ENCODE data around the gene PDIA6.
"Not testable (repeated sequence)": the region's sequence is repeated elsewhere in the genome, so short reads cannot be mapped to it uniquely, and the experiment has no call there.

PDIA6 gene

GRCh38 chr2:10806543-10806942 is 6.0 kb downstream of the PDIA6 start:
- no peak for DNase-seq

GRCh38 chr2:10805990-10806389 is 6.6 kb downstream of the PDIA6 start:
- not testable (repeated sequence) for DNase-seq

- DNase-seq: no peak
Measured at GRCh38 chr2:10802657-10803056, 9.9 kb downstream of the PDIA6 start.

- no peak for DNase-seq
Measured at GRCh38 chr2:10800163-10800562, 12.4 kb downstream of the PDIA6 start.

GRCh38 chr2:10798783-10799182 is 13.8 kb downstream of the PDIA6 start:
- DNase-seq: no peak

GRCh38 chr2:10796703-10797102 is 15.9 kb downstream of the PDIA6 start:
- DNase-seq: no peak

GRCh38 chr2:10795508-10796046 is 17.0 kb downstream of the PDIA6 start:
- DNase-seq: no peak

GRCh38 chr2:10794876-10795275 is 17.7 kb downstream of the PDIA6 start:
- DNase-seq: no peak

GRCh38 chr2:10793816-10794215 is 18.8 kb downstream of the PDIA6 start:
- no peak for DNase-seq

- DNase-seq: no peak
Measured at GRCh38 chr2:10792660-10793400, 19.8 kb downstream of the PDIA6 start.

- DNase-seq: no peak
Measured at GRCh38 chr2:10792001-10792634, 20.5 kb downstream of the PDIA6 start.

GRCh38 chr2:10790228-10790973 is 22.2 kb downstream of the PDIA6 start:
- DNase-seq: no peak

GRCh38 chr2:10788855-10789254 is 23.7 kb downstream of the PDIA6 start:
- no peak for DNase-seq

GRCh38 chr2:10787176-10787968 is 25.2 kb downstream of the PDIA6 start:
- DNase-seq: no peak

GRCh38 chr2:10786240-10786982 is 26.2 kb downstream of the PDIA6 start:
- DNase-seq: no peak

GRCh38 chr2:10785260-10785659 is 27.3 kb downstream of the PDIA6 start:
- no peak for DNase-seq

- no peak for DNase-seq
Measured at GRCh38 chr2:10784719-10785118, 27.9 kb downstream of the PDIA6 start.

GRCh38 chr2:10783421-10783820 is 29.2 kb downstream of the PDIA6 start:
- DNase-seq: no peak

GRCh38 chr2:10781746-10782145 is 30.8 kb downstream of the PDIA6 start:
- no peak for DNase-seq

- DNase-seq: not testable (repeated sequence)
Measured at GRCh38 chr2:10780821-10781220, 31.8 kb downstream of the PDIA6 start.

GRCh38 chr2:10780491-10780820 is 32.1 kb downstream of the PDIA6 start:
- DNase-seq: no peak

- DNase-seq: no peak
Measured at GRCh38 chr2:10779776-10780490, 32.7 kb downstream of the PDIA6 start.
